ENCODE results near the gene HMGB1. TPM values are rescaled to one million over a fixed set of nuclear protein-coding genes. Genes with fewer than 3 reads are reported as not detected.

HMGB1 gene
- polyA plus RNA-seq, 2 of the 4 experiments (the other 2 are of a cell fraction): 353 to 641 TPM

DNA sequence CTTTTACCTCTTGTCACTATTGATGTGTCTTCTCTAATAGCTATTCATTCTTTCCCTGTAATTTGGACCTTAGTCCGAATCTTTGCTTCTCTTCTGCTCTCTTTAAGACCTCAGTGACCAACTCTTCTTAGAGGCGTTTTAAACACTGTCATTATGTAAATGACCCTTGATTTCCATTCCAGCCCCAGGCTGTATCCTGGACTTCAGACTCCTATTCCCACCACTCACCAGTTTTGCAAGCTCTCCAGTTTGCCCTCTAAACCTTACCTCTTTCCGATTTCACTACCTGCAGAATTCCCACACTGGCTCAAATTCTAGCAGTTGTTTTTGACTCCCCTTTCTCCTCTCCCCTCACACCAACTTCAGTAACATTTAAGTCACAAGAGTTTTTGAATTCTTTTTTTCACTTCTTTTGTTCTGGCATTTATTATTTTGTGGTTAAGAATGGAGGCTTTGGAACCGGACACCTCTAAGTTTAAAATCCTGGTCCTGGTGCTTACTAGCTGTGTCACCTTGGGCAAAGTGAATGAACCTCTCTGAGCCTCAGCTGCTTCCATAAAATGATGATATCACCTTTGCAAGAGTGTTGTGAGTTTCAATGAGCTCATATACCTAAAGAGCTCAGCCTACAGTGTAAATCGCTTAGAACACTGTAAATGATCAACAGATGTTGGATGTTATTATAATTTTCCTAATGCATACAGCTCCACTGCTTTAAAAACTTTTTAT lies 13.6 kb upstream of the HMGB1 start:
- Histone ChIP-seq H3K27ac (no peak overlapping the region), H3K4me2 (no peak overlapping the region), H3K4me1 (no peaks in the 10 kb centered on the region), H3K9me3 (no peaks in the 10 kb centered on the region), H3K4me3 (no peak overlapping the region)
- POLR2A ChIA-PET: no interaction called here
- CTCF ChIA-PET: no interaction called here
- 53% methylated on average over 5 of the region's 5 CpGs for WGBS (ENCODE audit: missing lambda C conversion rate)
- DNase-seq (ENCODE audit: low read depth in 1 of 2, low spot score in 1 of 2) (no peak), FAIRE-seq (no peak), ATAC-seq (no peak)
- TF ChIP-seq EP300 (IDR thresholded peaks at IDR 0.05) (no peak), JUN (IDR thresholded peaks at IDR 0.05) (no peak), RAD21 (conservative IDR thresholded peaks at IDR 0.05 in 1 of 2, IDR thresholded peaks at IDR 0.05 in 1 of 2) (no peak), ESRRA (IDR thresholded peaks at IDR 0.05; ENCODE audit: borderline replicate concordance, low read length) (no peak), NPAS2 (CRISPR knock-in tag; IDR thresholded peaks at IDR 0.05; ENCODE audit: borderline replicate concordance) (no peak)
- TF ChIP-seq, protein P1, sequence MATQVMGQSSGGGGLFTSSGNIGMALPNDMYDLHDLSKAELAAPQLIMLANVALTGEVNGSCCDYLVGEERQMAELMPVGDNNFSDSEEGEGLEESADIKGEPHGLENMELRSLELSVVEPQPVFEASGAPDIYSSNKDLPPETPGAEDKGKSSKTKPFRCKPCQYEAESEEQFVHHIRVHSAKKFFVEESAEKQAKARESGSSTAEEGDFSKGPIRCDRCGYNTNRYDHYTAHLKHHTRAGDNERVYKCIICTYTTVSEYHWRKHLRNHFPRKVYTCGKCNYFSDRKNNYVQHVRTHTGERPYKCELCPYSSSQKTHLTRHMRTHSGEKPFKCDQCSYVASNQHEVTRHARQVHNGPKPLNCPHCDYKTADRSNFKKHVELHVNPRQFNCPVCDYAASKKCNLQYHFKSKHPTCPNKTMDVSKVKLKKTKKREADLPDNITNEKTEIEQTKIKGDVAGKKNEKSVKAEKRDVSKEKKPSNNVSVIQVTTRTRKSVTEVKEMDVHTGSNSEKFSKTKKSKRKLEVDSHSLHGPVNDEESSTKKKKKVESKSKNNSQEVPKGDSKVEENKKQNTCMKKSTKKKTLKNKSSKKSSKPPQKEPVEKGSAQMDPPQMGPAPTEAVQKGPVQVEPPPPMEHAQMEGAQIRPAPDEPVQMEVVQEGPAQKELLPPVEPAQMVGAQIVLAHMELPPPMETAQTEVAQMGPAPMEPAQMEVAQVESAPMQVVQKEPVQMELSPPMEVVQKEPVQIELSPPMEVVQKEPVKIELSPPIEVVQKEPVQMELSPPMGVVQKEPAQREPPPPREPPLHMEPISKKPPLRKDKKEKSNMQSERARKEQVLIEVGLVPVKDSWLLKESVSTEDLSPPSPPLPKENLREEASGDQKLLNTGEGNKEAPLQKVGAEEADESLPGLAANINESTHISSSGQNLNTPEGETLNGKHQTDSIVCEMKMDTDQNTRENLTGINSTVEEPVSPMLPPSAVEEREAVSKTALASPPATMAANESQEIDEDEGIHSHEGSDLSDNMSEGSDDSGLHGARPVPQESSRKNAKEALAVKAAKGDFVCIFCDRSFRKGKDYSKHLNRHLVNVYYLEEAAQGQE (IDR thresholded peaks at IDR 0.05): no peak
- TF ChIP-seq, protein P2, sequence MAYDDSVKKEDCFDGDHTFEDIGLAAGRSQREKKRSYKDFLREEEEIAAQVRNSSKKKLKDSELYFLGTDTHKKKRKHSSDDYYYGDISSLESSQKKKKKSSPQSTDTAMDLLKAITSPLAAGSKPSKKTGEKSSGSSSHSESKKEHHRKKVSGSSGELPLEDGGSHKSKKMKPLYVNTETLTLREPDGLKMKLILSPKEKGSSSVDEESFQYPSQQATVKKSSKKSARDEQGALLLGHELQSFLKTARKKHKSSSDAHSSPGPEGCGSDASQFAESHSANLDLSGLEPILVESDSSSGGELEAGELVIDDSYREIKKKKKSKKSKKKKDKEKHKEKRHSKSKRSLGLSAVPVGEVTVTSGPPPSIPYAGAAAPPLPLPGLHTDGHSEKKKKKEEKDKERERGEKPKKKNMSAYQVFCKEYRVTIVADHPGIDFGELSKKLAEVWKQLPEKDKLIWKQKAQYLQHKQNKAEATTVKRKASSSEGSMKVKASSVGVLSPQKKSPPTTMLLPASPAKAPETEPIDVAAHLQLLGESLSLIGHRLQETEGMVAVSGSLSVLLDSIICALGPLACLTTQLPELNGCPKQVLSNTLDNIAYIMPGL (CRISPR knock-in tag; IDR thresholded peaks at IDR 0.05; ENCODE audit: borderline replicate concordance): no peak

DNA sequence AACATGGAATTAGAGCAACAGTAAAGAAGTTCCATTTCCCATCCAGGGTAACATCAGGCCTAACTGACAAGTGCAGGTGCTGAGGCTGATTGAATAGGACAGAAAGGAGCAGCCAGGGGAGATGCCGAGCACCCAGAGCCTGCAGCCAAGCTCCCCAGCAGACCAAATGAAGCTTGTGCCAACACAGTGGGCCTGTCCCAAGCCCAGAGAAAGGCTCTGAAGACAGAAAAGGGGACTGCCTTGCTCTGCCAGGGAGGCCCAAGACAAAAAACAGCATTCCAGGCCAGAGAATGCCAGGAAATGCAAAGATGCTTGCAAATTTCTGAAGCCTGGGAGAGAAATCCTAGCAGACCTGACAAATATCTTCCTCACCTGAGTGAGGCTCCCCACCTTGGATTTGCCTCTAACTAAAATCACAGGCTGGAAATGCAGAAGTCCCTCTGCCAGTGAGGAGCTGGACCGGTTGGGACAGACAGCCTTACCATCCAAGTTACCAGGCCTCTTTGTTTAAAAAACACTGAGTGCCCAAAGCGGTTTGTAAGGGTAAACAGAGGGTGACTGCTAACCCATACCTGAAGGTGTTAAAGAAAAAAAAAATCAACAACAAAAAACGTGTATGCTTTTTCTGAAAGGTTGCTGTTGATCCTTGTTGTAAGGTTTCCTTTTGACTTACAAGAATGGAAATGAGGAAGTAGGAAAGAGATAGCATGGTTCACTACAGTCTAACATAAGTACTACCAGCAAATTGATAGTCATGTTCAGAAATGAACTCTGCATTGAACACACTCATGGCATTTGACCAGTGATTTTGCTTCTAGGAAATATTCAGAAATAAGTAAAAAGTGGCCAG lies 11.8 kb upstream of the HMGB1 start:
- ChIA-PET POLR2A (no interaction called here), CTCF (interaction anchor here (0.6 to 1.1 kb wide), 2 partner anchors 15 to 25 kb away, joined by 3 read pairs; no protein-coding TSS in a partner anchor)
- no peaks in the 10 kb centered on the region for H3K9me3 ChIP-seq
- no peak overlapping the region for H3K4me3 ChIP-seq
- no peaks in the 10 kb centered on the region for H3K4me1 ChIP-seq
- no peak for DNase-seq (ENCODE audit: low read depth in 1 of 2, low spot score in 1 of 2)
- TF ChIP-seq ESRRA (IDR thresholded peaks at IDR 0.05; ENCODE audit: borderline replicate concordance, low read length) (no peak), RNF2 (IDR thresholded peaks at IDR 0.05; ENCODE audit: borderline replicate concordance, low read depth) (no peak), ZC3H11A (IDR thresholded peaks at IDR 0.05) (no peak), NR3C1 (IDR thresholded peaks at IDR 0.05) (no peak), ZNF302 (CRISPR knock-in tag; IDR thresholded peaks at IDR 0.05) (no peak), MYC (IDR thresholded peaks at IDR 0.05; ENCODE audit: borderline replicate concordance, low read length) (no peak), CEBPB (IDR thresholded peaks at IDR 0.05) (no peak), NPAS2 (CRISPR knock-in tag; IDR thresholded peaks at IDR 0.05; ENCODE audit: borderline replicate concordance) (no peak), NFE2L2 (conservative IDR thresholded peaks at IDR 0.05; ENCODE audit: low read length) (no peak), SMC3 (IDR thresholded peaks at IDR 0.05) (no peak), MAZ (IDR thresholded peaks at IDR 0.05; ENCODE audit: borderline replicate concordance, low read depth, low read length) (no peak), FOSL2 (IDR thresholded peaks at IDR 0.05) (no peak), FOSL2 (CRISPR knock-in tag; IDR thresholded peaks at IDR 0.05) (no peak), HOXB5 (CRISPR knock-in tag; IDR thresholded peaks at IDR 0.05) (no peak), FOSB (CRISPR knock-in tag; IDR thresholded peaks at IDR 0.05) (no peak)
- TF ChIP-seq, protein P3, sequence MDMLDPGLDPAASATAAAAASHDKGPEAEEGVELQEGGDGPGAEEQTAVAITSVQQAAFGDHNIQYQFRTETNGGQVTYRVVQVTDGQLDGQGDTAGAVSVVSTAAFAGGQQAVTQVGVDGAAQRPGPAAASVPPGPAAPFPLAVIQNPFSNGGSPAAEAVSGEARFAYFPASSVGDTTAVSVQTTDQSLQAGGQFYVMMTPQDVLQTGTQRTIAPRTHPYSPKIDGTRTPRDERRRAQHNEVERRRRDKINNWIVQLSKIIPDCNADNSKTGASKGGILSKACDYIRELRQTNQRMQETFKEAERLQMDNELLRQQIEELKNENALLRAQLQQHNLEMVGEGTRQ (IDR thresholded peaks at IDR 0.05): no peak
- ATAC-seq: no peak
- FAIRE-seq: no peak
- 66% methylated on average over 4 of the region's 4 CpGs for WGBS (ENCODE audit: missing lambda C conversion rate)
- no peak overlapping the region for H3K27ac ChIP-seq
- H3K4me2 ChIP-seq: no peak overlapping the region
